MM.1S (cell line): Measurements from ENCODE around the gene EPHB1.

Source experiments
- EZH2 ChIP-seq: fragments of 300-600 bp; sonication (generic); optimal IDR thresholded peaks from 2 replicates; pipeline ENCODE3; 2017; ENCODE audit warnings: low read depth, mild to moderate bottlenecking, antibody characterized with exemption, low read length, mixed read lengths
- TF ChIP-seq, protein P1 (sequence below): fragments of 300-600 bp; sonication (generic); IDR thresholded peaks from 2 replicates; pipeline ENCODE4 v1.5.1; 2016; ENCODE audit warnings: antibody characterized with exemption, low read length, mixed read lengths

DNA sequence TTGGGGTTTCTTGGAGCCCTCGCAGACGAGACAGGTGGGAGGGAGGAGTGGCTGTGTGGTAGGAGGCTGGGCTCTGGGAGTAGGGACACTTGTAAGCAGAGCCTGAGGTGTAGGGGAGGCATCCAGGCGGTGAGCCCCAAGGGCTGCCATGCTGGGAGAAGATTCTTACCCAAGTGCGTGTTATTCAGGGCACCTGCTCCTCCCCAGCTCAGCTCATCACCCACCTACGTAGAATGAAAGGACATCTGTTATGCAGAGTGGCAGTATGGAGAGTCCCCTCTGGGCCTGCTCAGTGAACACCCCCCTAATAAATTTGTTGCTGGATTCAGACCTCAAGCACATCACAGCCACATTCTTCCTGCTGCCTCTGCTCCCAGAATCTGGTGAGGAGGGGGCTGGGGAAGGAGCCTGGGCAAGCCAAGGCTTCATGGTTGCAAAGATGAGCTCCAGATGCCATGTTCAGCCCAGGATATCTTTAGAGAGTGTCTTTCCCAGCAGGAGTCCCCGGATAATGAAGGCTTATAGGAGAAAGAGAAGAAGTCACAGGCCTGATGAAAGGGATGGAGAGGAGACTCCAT, 261.8 kb downstream of the EPHB1 start:
- TF ChIP-seq EZH2, result no peak
- TF ChIP-seq, protein P1, sequence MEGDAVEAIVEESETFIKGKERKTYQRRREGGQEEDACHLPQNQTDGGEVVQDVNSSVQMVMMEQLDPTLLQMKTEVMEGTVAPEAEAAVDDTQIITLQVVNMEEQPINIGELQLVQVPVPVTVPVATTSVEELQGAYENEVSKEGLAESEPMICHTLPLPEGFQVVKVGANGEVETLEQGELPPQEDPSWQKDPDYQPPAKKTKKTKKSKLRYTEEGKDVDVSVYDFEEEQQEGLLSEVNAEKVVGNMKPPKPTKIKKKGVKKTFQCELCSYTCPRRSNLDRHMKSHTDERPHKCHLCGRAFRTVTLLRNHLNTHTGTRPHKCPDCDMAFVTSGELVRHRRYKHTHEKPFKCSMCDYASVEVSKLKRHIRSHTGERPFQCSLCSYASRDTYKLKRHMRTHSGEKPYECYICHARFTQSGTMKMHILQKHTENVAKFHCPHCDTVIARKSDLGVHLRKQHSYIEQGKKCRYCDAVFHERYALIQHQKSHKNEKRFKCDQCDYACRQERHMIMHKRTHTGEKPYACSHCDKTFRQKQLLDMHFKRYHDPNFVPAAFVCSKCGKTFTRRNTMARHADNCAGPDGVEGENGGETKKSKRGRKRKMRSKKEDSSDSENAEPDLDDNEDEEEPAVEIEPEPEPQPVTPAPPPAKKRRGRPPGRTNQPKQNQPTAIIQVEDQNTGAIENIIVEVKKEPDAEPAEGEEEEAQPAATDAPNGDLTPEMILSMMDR, result no peak
